BJ (cell line): Measurements from ENCODE around the gene USE1. TPM values are rescaled to one million over a fixed set of nuclear protein-coding genes. Genes with fewer than 3 reads are reported as not detected.
A peak's percentile ranks its signal among the peaks of the same experiment; 100 is the strongest.

Experiments used
- CTCF ChIA-PET: fragments of 350-600 bp; formaldehyde crosslinking; extraction: SDS; loops from one replicate; lab custom pipeline; 2021; ENCODE audit warnings: antibody characterized with exemption, inconsistent platforms; lab: Yijun Ruan, JAX
- POLR2A ChIA-PET: fragments of 300-600 bp; sonication (Branson Sonifier 250); formaldehyde crosslinking; extraction: SDS; loops from one replicate; lab custom pipeline; 2021; ENCODE audit warnings: antibody characterized with exemption; lab: Charles Lee
- DNase-seq: peaks from one replicate; pipeline ENCODE4 v3.0.0-alpha.2; 2011; ENCODE audit warnings: low read depth
- H3K27me3 ChIP-seq: 2 replicates; pipeline ENCODE4 v1.6.0; 2011; ENCODE audit warnings: low read length; ENCODE audit not compliant: control insufficient read depth, insufficient read depth
- H3K36me3 ChIP-seq: 2 replicates; pipeline ENCODE4 v1.5.1; 2011; ENCODE audit warnings: low read length; ENCODE audit not compliant: control insufficient read depth, insufficient read depth
- H3K4me3 ChIP-seq: 2 replicates; pipeline ENCODE4 v1.5.1; 2011; ENCODE audit warnings: low read depth, mild to moderate bottlenecking, control low read depth, low read length
- CTCF ChIP-seq: IDR thresholded peaks from 2 replicates; pipeline ENCODE4 v1.5.1; 2011; ENCODE audit warnings: low read depth, mild to moderate bottlenecking, control low read depth, inconsistent platforms, low read length, moderate library complexity; ENCODE audit not compliant: insufficient read depth
- polyA plus RNA-seq: library from polyadenylated mRNA; depleted of rRNA; stranded (reverse); fragments of >200 nt; gene quantifications from 2 replicates; pipeline ENCODE4 v1.2.3, GENCODE V29; 2011

Gene USE1
- polyA plus RNA-seq, 1 experiment = 29.7 TPM

GRCh38 chr19:17235971-17236777 is 21.0 kb downstream of the USE1 start:
- peaks cover 27% of the 10 kb centered on the region for H3K36me3 ChIP-seq
- CTCF ChIA-PET = interaction anchor here (0.8 to 1.7 kb wide), 7 partner anchors 8 to 47 kb away, joined by 3 to 14 read pairs (median 5); partner anchors contain the start of gene OCEL1
- no peak for TF ChIP-seq CTCF
- no peak for DNase-seq
- POLR2A ChIA-PET = no interaction called here
- peak overlapping the region; percentile 48 for H3K4me3 ChIP-seq
- no peaks in the 10 kb centered on the region for H3K27me3 ChIP-seq

- H3K36me3 ChIP-seq = peaks cover 23% of the 10 kb centered on the region
- no peak for TF ChIP-seq CTCF
- POLR2A ChIA-PET = no interaction called here
- H3K4me3 ChIP-seq = no peak overlapping the region
- CTCF ChIA-PET = interaction anchor here (1.5 kb wide), 1 partner anchor 46 kb away, joined by 5 read pairs; no protein-coding TSS in a partner anchor
- DNase-seq = no peak
- H3K27me3 ChIP-seq = no peaks in the 10 kb centered on the region
Observed at GRCh38 chr19:17236811-17237543, 21.8 kb downstream of the USE1 start.

GRCh38 chr19:17237747-17238706 is 22.9 kb downstream of the USE1 start:
- TF ChIP-seq CTCF = no peak
- H3K4me3 ChIP-seq = no peak overlapping the region
- ChIA-PET CTCF (interaction anchor here (0.6 to 1.1 kb wide), 2 partner anchors 11 to 21 kb away, joined by 3 read pairs; no protein-coding TSS in a partner anchor), POLR2A (no interaction called here)
- H3K36me3 ChIP-seq = peaks cover 17% of the 10 kb centered on the region
- H3K27me3 ChIP-seq = no peaks in the 10 kb centered on the region
- DNase-seq = no peak

- DNase-seq = no peak
- Histone ChIP-seq H3K4me3 (no peak overlapping the region), H3K36me3 (peaks cover 11% of the 10 kb centered on the region), H3K27me3 (no peaks in the 10 kb centered on the region)
- no peak for TF ChIP-seq CTCF
- POLR2A ChIA-PET = no interaction called here
- CTCF ChIA-PET = no interaction called here
Observed at GRCh38 chr19:17240062-17240752, 25.1 kb downstream of the USE1 start.
